ENCODE data around the gene TSPAN5. TPM values are rescaled to one million over a fixed set of nuclear protein-coding genes. Genes with fewer than 3 reads are reported as not detected.

TSPAN5 gene
- total RNA-seq, 1 donor from 2014 or later, result 61.4 TPM

GRCh38 chr4:98599617-98600205, 58.7 kb downstream of the TSPAN5 start:
- H3K4me1 Mint-ChIP-seq (ENCODE audit: low read depth, unreplicated experiment), result peaks cover 35% of the 10 kb centered on the region
- H3K36me3 ChIP-seq (ENCODE audit: insufficient read depth, low read length), result peaks cover 6% of the 10 kb centered on the region

GRCh38 chr4:98586962-98587354, 71.5 kb downstream of the TSPAN5 start:
- no peak overlapping the region for H3K4me3 Mint-ChIP-seq (ENCODE audit: unreplicated experiment)
- Histone ChIP-seq H3K79me2 (ENCODE audit: insufficient read depth, low read length) (peaks cover 88% of the 10 kb centered on the region), H2AFZ (ENCODE audit: low read depth, low read length) (peak overlapping the region; percentile 3), H3K9me3 (ENCODE audit: insufficient read depth, low read depth, low read length) (no peaks in the 10 kb centered on the region), H3K4me3 (ENCODE audit: insufficient read depth, low read depth, low read length) (no peak overlapping the region), H3K27ac (ENCODE audit: low read depth, low read length) (no peak overlapping the region), H3K36me3 (ENCODE audit: insufficient read depth, low read length) (peaks cover 2% of the 10 kb centered on the region), H3K4me1 (ENCODE audit: insufficient read depth, low read length) (peaks cover 24% of the 10 kb centered on the region), H3K4me2 (ENCODE audit: low read length) (peak overlapping the region; percentile 82), H3K27me3 (ENCODE audit: insufficient read depth, low read length) (no peaks in the 10 kb centered on the region), H3K9ac (ENCODE audit: low read length) (peak overlapping the region; percentile 5), H4K20me1 (ENCODE audit: insufficient read depth, low read length) (peaks cover 60% of the 10 kb centered on the region)
- H3K4me1 Mint-ChIP-seq (ENCODE audit: low read depth, unreplicated experiment), result peaks cover 9% of the 10 kb centered on the region
- H3K9me3 Mint-ChIP-seq (ENCODE audit: unreplicated experiment), result peaks cover 4% of the 10 kb centered on the region
- H3K36me3 Mint-ChIP-seq (ENCODE audit: low read depth, unreplicated experiment), result no peaks in the 10 kb centered on the region
- H3K27me3 Mint-ChIP-seq (ENCODE audit: low read depth, unreplicated experiment), result no peaks in the 10 kb centered on the region
- FAIRE-seq (no peak), DNase-seq (ENCODE audit: low read depth) (no peak)
- no peak overlapping the region for H3K27ac Mint-ChIP-seq (ENCODE audit: unreplicated experiment)
- no peak for TF ChIP-seq CTCF (IDR thresholded peaks at IDR 0.05; ENCODE audit: insufficient read depth, low read depth, low read length)
- no peak for TF ChIP-seq EZH2 (IDR thresholded peaks at IDR 0.05; ENCODE audit: insufficient read depth, low read length)

More at GRCh38 chr4:98599617-98600205, 58.7 kb downstream of the TSPAN5 start:
- Histone ChIP-seq H3K4me1 (ENCODE audit: insufficient read depth, low read length) (peaks cover 31% of the 10 kb centered on the region), H3K9me3 (ENCODE audit: insufficient read depth, low read depth, low read length) (no peaks in the 10 kb centered on the region), H4K20me1 (ENCODE audit: insufficient read depth, low read length) (peaks cover 15% of the 10 kb centered on the region), H3K27me3 (ENCODE audit: insufficient read depth, low read length) (no peaks in the 10 kb centered on the region), H3K4me2 (ENCODE audit: low read length) (no peak overlapping the region), H3K79me2 (ENCODE audit: insufficient read depth, low read length) (peaks cover 64% of the 10 kb centered on the region), H2AFZ (ENCODE audit: low read depth, low read length) (no peak overlapping the region), H3K9ac (ENCODE audit: low read length) (no peak overlapping the region), H3K4me3 (ENCODE audit: insufficient read depth, low read depth, low read length) (no peak overlapping the region), H3K27ac (ENCODE audit: low read depth, low read length) (no peak overlapping the region)
- DNase-seq (ENCODE audit: low read depth) (no peak), FAIRE-seq (no peak)
- Mint-ChIP-seq H3K4me3 (ENCODE audit: unreplicated experiment) (no peak overlapping the region), H3K27ac (ENCODE audit: unreplicated experiment) (no peak overlapping the region), H3K9me3 (ENCODE audit: unreplicated experiment) (peaks cover 16% of the 10 kb centered on the region), H3K27me3 (ENCODE audit: low read depth, unreplicated experiment) (no peaks in the 10 kb centered on the region), H3K36me3 (ENCODE audit: low read depth, unreplicated experiment) (peaks cover 14% of the 10 kb centered on the region)
- no peak for TF ChIP-seq EZH2 (IDR thresholded peaks at IDR 0.05; ENCODE audit: insufficient read depth, low read length)
- TF ChIP-seq CTCF (IDR thresholded peaks at IDR 0.05; ENCODE audit: insufficient read depth, low read depth, low read length), result no peak

- Histone ChIP-seq H3K4me3 (ENCODE audit: insufficient read depth, low read depth, low read length) (no peak overlapping the region), H3K36me3 (ENCODE audit: insufficient read depth, low read length) (peaks cover 2% of the 10 kb centered on the region), H3K27me3 (ENCODE audit: insufficient read depth, low read length) (no peaks in the 10 kb centered on the region), H3K27ac (ENCODE audit: low read depth, low read length) (no peak overlapping the region), H3K4me1 (ENCODE audit: insufficient read depth, low read length) (peaks cover 24% of the 10 kb centered on the region), H2AFZ (ENCODE audit: low read depth, low read length) (peak overlapping the region; percentile 3), H4K20me1 (ENCODE audit: insufficient read depth, low read length) (peaks cover 66% of the 10 kb centered on the region), H3K9me3 (ENCODE audit: insufficient read depth, low read depth, low read length) (no peaks in the 10 kb centered on the region), H3K79me2 (ENCODE audit: insufficient read depth, low read length) (peaks cover 94% of the 10 kb centered on the region), H3K9ac (ENCODE audit: low read length) (peak overlapping the region; percentile 5), H3K4me2 (ENCODE audit: low read length) (peak overlapping the region; percentile 82)
- Mint-ChIP-seq H3K36me3 (ENCODE audit: low read depth, unreplicated experiment) (no peaks in the 10 kb centered on the region), H3K9me3 (ENCODE audit: unreplicated experiment) (peaks cover 4% of the 10 kb centered on the region), H3K27me3 (ENCODE audit: low read depth, unreplicated experiment) (no peaks in the 10 kb centered on the region), H3K4me1 (ENCODE audit: low read depth, unreplicated experiment) (peaks cover 9% of the 10 kb centered on the region), H3K27ac (ENCODE audit: unreplicated experiment) (no peak overlapping the region), H3K4me3 (ENCODE audit: unreplicated experiment) (no peak overlapping the region)
- FAIRE-seq (no peak), DNase-seq (ENCODE audit: low read depth) (no peak)
- TF ChIP-seq EZH2 (IDR thresholded peaks at IDR 0.05; ENCODE audit: insufficient read depth, low read length) (no peak), CTCF (IDR thresholded peaks at IDR 0.05; ENCODE audit: insufficient read depth, low read depth, low read length) (no peak)
Observed at GRCh38 chr4:98586291-98586961, 72.0 kb downstream of the TSPAN5 start.
